WTC11 (cell line): ENCODE data around the gene GFRA1. TPM values are rescaled to one million over a fixed set of nuclear protein-coding genes. Genes with fewer than 3 reads are reported as not detected.

ENCODE experiments used
- ATAC-seq: fragments of 200-7000 bp; cut with Tn5 transposase; 2 replicates; pipeline ENCODE4 v1.10.0; 2021; ENCODE audit warnings: mild to moderate bottlenecking, moderate library complexity
- CTCF ChIA-PET: fragments of 300-600 bp; sonication (Branson Sonifier 250); formaldehyde crosslinking; loops from one replicate; lab custom pipeline; 2021; ENCODE audit warnings: antibody characterized with exemption; lab: Charles Lee
- POLR2A ChIA-PET: fragments of 350-600 bp; sonication (Branson Sonifier 250); formaldehyde crosslinking; loops from one replicate; lab custom pipeline; 2021; ENCODE audit warnings: antibody characterized with exemption; lab: Charles Lee
- DNase-seq: peaks from one replicate; pipeline ENCODE4 v3.0.0; 2021; ENCODE audit warnings: low spot score
- H3K27ac Mint-ChIP-seq: 2 replicates; pipeline ENCODE4 v1.8.0; 2021; ENCODE audit warnings: mixed read lengths
- H3K27me3 Mint-ChIP-seq: 2 replicates; pipeline ENCODE4 v1.8.0; 2021; ENCODE audit warnings: low read depth, mild to moderate bottlenecking, moderate library complexity, mixed read lengths
- H3K36me3 Mint-ChIP-seq: 2 replicates; pipeline ENCODE4 v1.8.0; 2021; ENCODE audit warnings: mixed read lengths
- H3K4me1 Mint-ChIP-seq: 2 replicates; pipeline ENCODE4 v1.8.0; 2022; ENCODE audit warnings: mixed read lengths
- H3K4me3 Mint-ChIP-seq: 2 replicates; pipeline ENCODE4 v1.8.0; 2021; ENCODE audit warnings: mild to moderate bottlenecking, moderate library complexity, mixed read lengths
- H3K9me3 Mint-ChIP-seq: 2 replicates; pipeline ENCODE4 v1.8.0; 2021; ENCODE audit warnings: mixed read lengths
- CREM ChIP-seq: sonication (generic); formaldehyde crosslinking; IDR thresholded peaks from 2 replicates; pipeline ENCODE4 v1.8.1; 2022; ENCODE audit warnings: mild to moderate bottlenecking, missing genetic modification reagents, moderate library complexity
- GRHL2 ChIP-seq: fragments of 250-450 bp; sonication (Bioruptor Pico); IDR thresholded peaks from 2 replicates; pipeline ENCODE4 v1.8.0; 2022; ENCODE audit warnings: mild to moderate bottlenecking, moderate library complexity; ENCODE audit not compliant: insufficient replicate concordance, severe bottlenecking
- IRF2 ChIP-seq: sonication (generic); formaldehyde crosslinking; IDR thresholded peaks from 2 replicates; pipeline ENCODE4 v1.8.0; 2022; ENCODE audit warnings: low read depth, missing genetic modification reagents, borderline replicate concordance
- NFATC4 ChIP-seq: fragments of 250-450 bp; sonication (Bioruptor Pico); IDR thresholded peaks from 2 replicates; pipeline ENCODE4 v1.9.0; 2021; ENCODE audit warnings: mild to moderate bottlenecking
- NR3C1 ChIP-seq: sonication (generic); formaldehyde crosslinking; conservative IDR thresholded peaks from 2 replicates; pipeline ENCODE4 v1.8.1; 2023; ENCODE audit warnings: low read depth, mild to moderate bottlenecking, missing genetic modification reagents
- SMAD3 ChIP-seq: sonication (generic); formaldehyde crosslinking; IDR thresholded peaks from 2 replicates; pipeline ENCODE4 v1.8.0; 2022; ENCODE audit warnings: missing genetic modification reagents, mild to moderate bottlenecking, borderline replicate concordance
- SMAD4 ChIP-seq: sonication (generic); formaldehyde crosslinking; IDR thresholded peaks from 2 replicates; pipeline ENCODE4 v1.8.0; 2022; ENCODE audit warnings: mild to moderate bottlenecking, missing genetic modification reagents
- TEAD4 ChIP-seq: sonication (generic); formaldehyde crosslinking; IDR thresholded peaks from 2 replicates; pipeline ENCODE4 v1.8.0; 2022; ENCODE audit warnings: mild to moderate bottlenecking, missing genetic modification reagents
- ZNF121 ChIP-seq: sonication (generic); formaldehyde crosslinking; IDR thresholded peaks from 2 replicates; pipeline ENCODE4 v1.8.0; 2023; ENCODE audit warnings: missing genetic modification reagents
- ZNF263 ChIP-seq: sonication (generic); formaldehyde crosslinking; IDR thresholded peaks from 2 replicates; pipeline ENCODE4 v1.8.1; 2022; ENCODE audit warnings: low read depth, mild to moderate bottlenecking, moderate library complexity, missing genetic modification reagents
- ZNF416 ChIP-seq: fragments of 250-450 bp; sonication (Bioruptor Pico); IDR thresholded peaks from 2 replicates; pipeline ENCODE4 v1.9.0; 2021; ENCODE audit warnings: mild to moderate bottlenecking, inconsistent platforms
- total RNA-seq: library from RNA; stranded (reverse); gene quantifications from 3 replicates; pipeline ENCODE4 v1.2.3, GENCODE V29; 2021
- TF ChIP-seq, protein P1 (sequence below): sonication (generic); formaldehyde crosslinking; IDR thresholded peaks from 2 replicates; pipeline ENCODE4 v1.8.0; 2023; ENCODE audit warnings: missing genetic modification reagents
- TF ChIP-seq, protein P2 (sequence below): sonication (generic); formaldehyde crosslinking; IDR thresholded peaks from 2 replicates; pipeline ENCODE4 v1.8.0; 2022; ENCODE audit warnings: mild to moderate bottlenecking, missing genetic modification reagents
- TF ChIP-seq, protein P3 (sequence below): fragments of 250-450 bp; sonication (Bioruptor Pico); IDR thresholded peaks from 2 replicates; pipeline ENCODE4 v1.9.0; 2021; ENCODE audit warnings: moderate library complexity, mild to moderate bottlenecking, inconsistent platforms, borderline replicate concordance
- TF ChIP-seq, protein P4 (sequence below): fragments of 250-450 bp; sonication (Bioruptor Pico); IDR thresholded peaks from 2 replicates; pipeline ENCODE4 v1.9.0; 2021; ENCODE audit warnings: mild to moderate bottlenecking, borderline replicate concordance

Gene GFRA1
- total RNA-seq, 1 experiment from 2014 or later: 4.4 TPM

DNA sequence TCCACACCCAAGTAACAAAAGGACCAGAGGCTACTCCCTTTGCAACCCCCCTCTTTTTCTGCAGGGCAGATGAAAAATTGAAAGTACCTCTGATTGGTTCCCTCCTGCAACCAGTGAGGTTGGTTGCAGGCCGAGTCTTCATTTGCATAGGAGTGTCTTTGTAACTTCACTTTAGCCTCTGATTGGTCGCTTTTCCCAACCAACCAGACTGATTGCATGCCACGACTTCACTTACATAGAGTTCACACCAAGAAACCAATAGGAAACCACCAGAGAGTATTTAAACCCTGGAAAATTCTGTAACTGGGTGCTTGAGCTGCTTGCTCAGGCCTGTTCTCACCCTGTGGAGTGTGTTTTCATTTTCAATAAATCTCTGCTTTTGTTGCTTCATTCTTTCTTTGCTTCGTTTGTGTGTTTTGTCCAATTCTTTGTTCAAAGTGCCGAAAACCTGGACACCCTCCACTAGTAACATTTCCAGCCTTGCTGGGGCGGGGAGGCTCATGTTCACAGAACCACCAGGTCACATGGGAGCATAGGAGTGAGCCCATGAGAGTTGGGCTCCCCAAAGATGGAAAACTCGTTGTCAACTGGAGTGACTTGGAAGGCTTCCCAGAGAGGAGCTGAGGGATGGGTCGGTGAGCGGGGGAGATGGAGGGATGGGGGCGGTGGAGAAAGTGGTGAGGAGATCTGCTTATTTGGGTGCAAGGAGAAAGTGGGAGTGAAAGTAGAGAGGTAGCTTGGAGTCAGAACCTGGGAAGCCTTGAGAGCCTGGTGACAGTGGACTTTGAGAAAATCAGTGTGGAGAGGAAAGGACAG is 223.6 kb downstream of the GFRA1 start:
- H3K4me1 Mint-ChIP-seq: no peaks in the 10 kb centered on the region
- POLR2A ChIA-PET: no interaction called here
- no peaks in the 10 kb centered on the region; the same call in 1 of the 2 replicates for H3K27me3 Mint-ChIP-seq
- H3K27ac Mint-ChIP-seq: no peak overlapping the region
- H3K9me3 Mint-ChIP-seq: peaks cover 7% of the 10 kb centered on the region
- ATAC-seq: no peak
- H3K4me3 Mint-ChIP-seq: no peak overlapping the region
- TF ChIP-seq CREM (CRISPR knock-in tag) (no peak), ZNF121 (CRISPR knock-in tag) (no peak), IRF2 (no peak)
- TF ChIP-seq, protein P1, sequence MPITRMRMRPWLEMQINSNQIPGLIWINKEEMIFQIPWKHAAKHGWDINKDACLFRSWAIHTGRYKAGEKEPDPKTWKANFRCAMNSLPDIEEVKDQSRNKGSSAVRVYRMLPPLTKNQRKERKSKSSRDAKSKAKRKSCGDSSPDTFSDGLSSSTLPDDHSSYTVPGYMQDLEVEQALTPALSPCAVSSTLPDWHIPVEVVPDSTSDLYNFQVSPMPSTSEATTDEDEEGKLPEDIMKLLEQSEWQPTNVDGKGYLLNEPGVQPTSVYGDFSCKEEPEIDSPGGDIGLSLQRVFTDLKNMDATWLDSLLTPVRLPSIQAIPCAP: no peak
- H3K36me3 Mint-ChIP-seq: no peaks in the 10 kb centered on the region
- DNase-seq: no peak
- CTCF ChIA-PET: no interaction called here

DNA sequence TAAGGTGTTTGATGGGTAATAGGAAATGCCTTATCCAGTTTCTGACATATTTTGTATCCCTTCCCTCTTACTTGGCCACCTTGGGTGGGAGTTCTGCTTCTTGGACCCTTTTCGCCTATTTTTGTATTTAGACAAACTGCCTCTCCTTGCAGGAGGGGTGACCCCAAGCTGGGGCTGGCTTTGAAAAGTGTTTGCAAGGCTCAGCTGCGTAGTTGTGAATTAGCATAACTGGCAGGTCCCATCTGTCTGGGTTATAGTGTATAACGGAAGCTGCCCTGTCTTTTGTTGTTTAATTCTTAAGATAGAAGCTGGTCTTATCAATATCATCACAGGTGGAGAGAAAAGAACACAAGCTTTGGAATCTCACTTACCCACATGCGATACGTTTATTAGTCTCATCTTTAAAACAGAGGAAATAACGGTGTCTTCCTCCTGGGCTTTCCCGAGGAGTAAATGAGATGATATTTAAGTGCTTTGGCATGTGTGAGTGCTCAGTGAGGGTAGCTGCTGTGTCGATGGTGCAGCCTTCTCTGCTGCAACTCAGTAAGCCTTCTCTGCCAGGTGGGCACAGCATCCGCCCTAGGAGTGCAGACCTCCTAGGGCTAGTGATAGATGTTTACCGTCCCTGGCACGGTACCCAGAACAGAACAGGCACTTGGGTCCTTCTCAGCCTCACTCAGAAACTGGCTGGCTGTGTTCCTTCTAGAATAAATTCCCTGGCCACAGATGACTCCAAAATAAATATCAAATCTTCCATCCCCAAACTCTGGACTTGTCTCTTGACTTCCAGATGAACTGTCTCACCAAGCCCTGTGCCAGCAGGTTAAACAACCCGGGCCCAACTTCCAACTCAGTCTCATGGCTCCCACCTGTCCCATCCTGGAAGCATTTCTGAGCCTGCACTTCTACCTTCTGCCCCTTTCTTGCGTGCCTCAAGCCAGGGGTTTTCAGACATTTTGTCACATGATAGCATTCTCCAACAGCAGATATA is 227.3 kb downstream of the GFRA1 start:
- CTCF ChIA-PET: no interaction called here

More for the DNA sequence above, 227.3 kb downstream of the GFRA1 start:
- TF ChIP-seq, protein P2, sequence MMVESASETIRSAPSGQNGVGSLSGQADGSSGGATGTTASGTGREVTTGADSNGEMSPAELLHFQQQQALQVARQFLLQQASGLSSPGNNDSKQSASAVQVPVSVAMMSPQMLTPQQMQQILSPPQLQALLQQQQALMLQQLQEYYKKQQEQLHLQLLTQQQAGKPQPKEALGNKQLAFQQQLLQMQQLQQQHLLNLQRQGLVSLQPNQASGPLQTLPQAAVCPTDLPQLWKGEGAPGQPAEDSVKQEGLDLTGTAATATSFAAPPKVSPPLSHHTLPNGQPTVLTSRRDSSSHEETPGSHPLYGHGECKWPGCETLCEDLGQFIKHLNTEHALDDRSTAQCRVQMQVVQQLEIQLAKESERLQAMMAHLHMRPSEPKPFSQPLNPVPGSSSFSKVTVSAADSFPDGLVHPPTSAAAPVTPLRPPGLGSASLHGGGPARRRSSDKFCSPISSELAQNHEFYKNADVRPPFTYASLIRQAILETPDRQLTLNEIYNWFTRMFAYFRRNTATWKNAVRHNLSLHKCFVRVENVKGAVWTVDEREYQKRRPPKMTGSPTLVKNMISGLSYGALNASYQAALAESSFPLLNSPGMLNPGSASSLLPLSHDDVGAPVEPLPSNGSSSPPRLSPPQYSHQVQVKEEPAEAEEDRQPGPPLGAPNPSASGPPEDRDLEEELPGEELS (CRISPR knock-in tag): no peak
- no peak for TF ChIP-seq NFATC4
- TF ChIP-seq, protein P3, sequence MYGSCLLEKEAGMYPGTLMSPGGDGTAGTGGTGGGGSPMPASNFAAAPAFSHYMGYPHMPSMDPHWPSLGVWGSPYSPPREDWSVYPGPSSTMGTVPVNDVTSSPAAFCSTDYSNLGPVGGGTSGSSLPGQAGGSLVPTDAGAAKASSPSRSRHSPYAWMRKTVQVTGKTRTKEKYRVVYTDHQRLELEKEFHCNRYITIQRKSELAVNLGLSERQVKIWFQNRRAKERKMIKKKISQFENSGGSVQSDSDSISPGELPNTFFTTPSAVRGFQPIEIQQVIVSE (CRISPR knock-in tag): no peak
- no peak for TF ChIP-seq ZNF416 (CRISPR knock-in tag)
- TF ChIP-seq SMAD3 (CRISPR knock-in tag): no peak
- TF ChIP-seq IRF2: no peak
- no peak for TF ChIP-seq ZNF263 (CRISPR knock-in tag)
- no peak for TF ChIP-seq GRHL2 (CRISPR knock-in tag)
- TF ChIP-seq SMAD4 (CRISPR knock-in tag): no peak
- TF ChIP-seq, protein P4, sequence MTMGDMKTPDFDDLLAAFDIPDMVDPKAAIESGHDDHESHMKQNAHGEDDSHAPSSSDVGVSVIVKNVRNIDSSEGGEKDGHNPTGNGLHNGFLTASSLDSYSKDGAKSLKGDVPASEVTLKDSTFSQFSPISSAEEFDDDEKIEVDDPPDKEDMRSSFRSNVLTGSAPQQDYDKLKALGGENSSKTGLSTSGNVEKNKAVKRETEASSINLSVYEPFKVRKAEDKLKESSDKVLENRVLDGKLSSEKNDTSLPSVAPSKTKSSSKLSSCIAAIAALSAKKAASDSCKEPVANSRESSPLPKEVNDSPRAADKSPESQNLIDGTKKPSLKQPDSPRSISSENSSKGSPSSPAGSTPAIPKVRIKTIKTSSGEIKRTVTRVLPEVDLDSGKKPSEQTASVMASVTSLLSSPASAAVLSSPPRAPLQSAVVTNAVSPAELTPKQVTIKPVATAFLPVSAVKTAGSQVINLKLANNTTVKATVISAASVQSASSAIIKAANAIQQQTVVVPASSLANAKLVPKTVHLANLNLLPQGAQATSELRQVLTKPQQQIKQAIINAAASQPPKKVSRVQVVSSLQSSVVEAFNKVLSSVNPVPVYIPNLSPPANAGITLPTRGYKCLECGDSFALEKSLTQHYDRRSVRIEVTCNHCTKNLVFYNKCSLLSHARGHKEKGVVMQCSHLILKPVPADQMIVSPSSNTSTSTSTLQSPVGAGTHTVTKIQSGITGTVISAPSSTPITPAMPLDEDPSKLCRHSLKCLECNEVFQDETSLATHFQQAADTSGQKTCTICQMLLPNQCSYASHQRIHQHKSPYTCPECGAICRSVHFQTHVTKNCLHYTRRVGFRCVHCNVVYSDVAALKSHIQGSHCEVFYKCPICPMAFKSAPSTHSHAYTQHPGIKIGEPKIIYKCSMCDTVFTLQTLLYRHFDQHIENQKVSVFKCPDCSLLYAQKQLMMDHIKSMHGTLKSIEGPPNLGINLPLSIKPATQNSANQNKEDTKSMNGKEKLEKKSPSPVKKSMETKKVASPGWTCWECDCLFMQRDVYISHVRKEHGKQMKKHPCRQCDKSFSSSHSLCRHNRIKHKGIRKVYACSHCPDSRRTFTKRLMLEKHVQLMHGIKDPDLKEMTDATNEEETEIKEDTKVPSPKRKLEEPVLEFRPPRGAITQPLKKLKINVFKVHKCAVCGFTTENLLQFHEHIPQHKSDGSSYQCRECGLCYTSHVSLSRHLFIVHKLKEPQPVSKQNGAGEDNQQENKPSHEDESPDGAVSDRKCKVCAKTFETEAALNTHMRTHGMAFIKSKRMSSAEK (CRISPR knock-in tag): no peak
- TF ChIP-seq TEAD4: no peak
- no peak for TF ChIP-seq NR3C1 (CRISPR knock-in tag)
- TF ChIP-seq, all 79 proteins: peak for 0
- Mint-ChIP-seq H3K4me1 (no peaks in the 10 kb centered on the region), H3K4me3 (no peak overlapping the region), H3K36me3 (no peaks in the 10 kb centered on the region), H3K27ac (no peak overlapping the region), H3K9me3 (peaks cover 22% of the 10 kb centered on the region), H3K27me3 (no peaks in the 10 kb centered on the region; the same call in 1 of the 2 replicates)
- no peak for ATAC-seq
- DNase-seq: no peak
- POLR2A ChIA-PET: no interaction called here
